GM23248 (cell line): ENCODE results near the gene UBE2N. TPM values are rescaled to one million over a fixed set of nuclear protein-coding genes. Genes with fewer than 3 reads are reported as not detected.
"Not testable (repeated sequence)": the region's sequence is repeated elsewhere in the genome, so short reads cannot be mapped to it uniquely, and the experiment has no call there.

Experiments
- DNase-seq: peaks from one replicate; pipeline ENCODE4 v3.0.0-alpha.2; 2015
- H2AFZ ChIP-seq: fragments of 200-600 bp; sonication (generic); 2 replicates; pipeline ENCODE4 v1.6.1; 2016; ENCODE audit warnings: antibody characterized with exemption
- H3F3A ChIP-seq: fragments of 200-600 bp; sonication (generic); 2 replicates; pipeline ENCODE4 v1.6.1; 2016; ENCODE audit warnings: mild to moderate bottlenecking, antibody characterized with exemption, mixed run types; ENCODE audit not compliant: insufficient read depth
- H3K27ac ChIP-seq: fragments of 200-600 bp; sonication (generic); 2 replicates; pipeline ENCODE4 v1.5.1; 2016; ENCODE audit warnings: mild to moderate bottlenecking
- H3K27me3 ChIP-seq: fragments of 200-600 bp; sonication (generic); replicated peaks from 2 replicates; pipeline ENCODE4 v1.6.1; 2016; ENCODE audit warnings: mild to moderate bottlenecking; ENCODE audit not compliant: insufficient read depth
- H3K36me3 ChIP-seq: fragments of 200-600 bp; sonication (generic); 2 replicates; pipeline ENCODE4 v1.6.1; 2016; ENCODE audit warnings: low read depth, mild to moderate bottlenecking
- H3K4me1 ChIP-seq: fragments of 200-600 bp; sonication (generic); 2 replicates; pipeline ENCODE4 v1.6.1; 2016; ENCODE audit warnings: mild to moderate bottlenecking; ENCODE audit not compliant: insufficient read depth
- H3K4me2 ChIP-seq: fragments of 200-600 bp; sonication (generic); one replicate; pipeline ENCODE4 v1.6.1; 2016; ENCODE audit warnings: mild to moderate bottlenecking; ENCODE audit not compliant: unreplicated experiment
- H3K4me3 ChIP-seq: fragments of 200-600 bp; sonication (generic); 2 replicates; pipeline ENCODE4 v1.5.1; 2016; ENCODE audit warnings: mild to moderate bottlenecking
- H3K79me2 ChIP-seq: fragments of 200-600 bp; sonication (generic); 2 replicates; pipeline ENCODE4 v1.6.1; 2016; ENCODE audit warnings: mild to moderate bottlenecking; ENCODE audit not compliant: insufficient read depth
- H3K9ac ChIP-seq: fragments of 200-600 bp; sonication (generic); 2 replicates; pipeline ENCODE4 v1.6.1; 2016; ENCODE audit warnings: mild to moderate bottlenecking
- H3K9me2 ChIP-seq: fragments of 200-600 bp; sonication (generic); 2 replicates; pipeline ENCODE4 v1.6.1; 2016; ENCODE audit warnings: mixed run types, mild to moderate bottlenecking, moderate library complexity; ENCODE audit not compliant: insufficient read depth
- H3K9me3 ChIP-seq: fragments of 200-600 bp; sonication (generic); one replicate; pipeline ENCODE4 v1.6.1; 2017; ENCODE audit warnings: low read depth
- H4K20me1 ChIP-seq: fragments of 200-600 bp; sonication (generic); 2 replicates; pipeline ENCODE4 v1.6.0; 2016; ENCODE audit not compliant: insufficient read depth
- EZH2 ChIP-seq: fragments of 200-600 bp; sonication (generic); IDR thresholded peaks from 2 replicates; pipeline ENCODE4 v1.6.1; 2018; ENCODE audit warnings: antibody characterized with exemption, mild to moderate bottlenecking; ENCODE audit not compliant: insufficient read depth, poor library complexity, severe bottlenecking
- EZH2phosphoT487 ChIP-seq: fragments of 200-600 bp; sonication (generic); IDR thresholded peaks from 2 replicates; pipeline ENCODE4 v1.6.1; 2018; ENCODE audit warnings: antibody characterized with exemption, moderate library complexity, mild to moderate bottlenecking, low read depth; ENCODE audit not compliant: insufficient read depth
- WGBS, 2 experiments: methylation state at CpG; one replicate each; pipeline ENCODE4 v1.1.6; 2015 to 2017; ENCODE audit warnings: low lambda C conversion rate in 2 of 2, low coverage in 1 of 2; ENCODE audit errors: missing lambda C conversion rate in 2 of 2; 5-methylcytosine and 5-hydroxymethylcytosine counted together
- in situ Hi-C: fragments of 300-500 bp; cut with MboI; formaldehyde crosslinking; loops from 2 replicates; pipeline ENCODE4 v1.15.0; 2020
- polyA plus RNA-seq: library from polyadenylated mRNA; unstranded; fragments of >200 nt; fragmentation: Nextera tagmentation; extraction: Ambion mirVana; gene quantifications from 2 replicates; pipeline ENCODE4 v1.2.1, GENCODE V29; 2016
- total RNA-seq: library from RNA; depleted of rRNA; stranded (reverse); fragments of >200 nt; shearing (Covaris generic); gene quantifications from 2 replicates; pipeline ENCODE4 v1.2.3, GENCODE V29; 2014

Gene UBE2N
- total and polyA plus RNA-seq, 2 experiments from 2014 or later: 104 to 175 TPM

DNA sequence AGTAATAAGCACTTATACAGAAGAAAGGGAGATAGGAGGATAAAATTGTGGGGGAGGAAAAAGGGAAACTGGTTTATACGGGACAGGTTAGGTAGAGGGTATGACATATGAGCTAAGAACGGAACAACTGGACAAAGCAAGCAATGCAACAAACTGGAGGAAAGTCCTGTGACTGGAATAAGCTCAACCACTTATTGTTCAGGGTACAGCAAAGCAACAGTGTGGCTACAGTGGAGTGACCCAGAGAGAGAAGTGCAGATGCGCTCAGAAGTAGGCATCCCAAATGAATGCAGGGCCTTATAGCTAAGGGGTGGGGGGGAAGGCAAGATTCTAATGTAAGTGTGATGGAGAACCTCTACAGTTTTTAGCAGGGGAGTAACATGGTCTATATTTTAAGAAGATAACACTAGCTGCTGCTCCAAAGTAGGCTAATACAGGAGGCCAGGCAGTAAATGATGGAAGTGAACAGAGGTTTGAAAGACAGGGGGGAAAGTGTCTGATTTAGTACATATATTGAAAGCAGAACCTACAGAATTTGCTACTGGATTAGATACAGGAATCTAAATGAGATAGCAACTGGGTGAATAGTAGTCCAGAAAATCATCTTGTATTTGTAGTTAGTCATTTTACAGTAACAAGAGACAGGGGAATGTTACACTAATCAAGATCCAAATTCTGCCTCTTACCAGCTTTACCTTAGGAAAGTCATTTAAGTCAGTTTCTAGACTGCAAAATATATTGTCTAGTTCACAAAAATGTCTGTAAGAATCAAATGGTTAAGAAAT is 3.3 kb downstream of the UBE2N start:
- Histone ChIP-seq H4K20me1 (peaks cover 38% of the 10 kb centered on the region; the same call in 1 of the 2 replicates), H3K4me2 (no peak overlapping the region)
- TF ChIP-seq EZH2 (no peak), EZH2phosphoT487 (no peak)

DNA sequence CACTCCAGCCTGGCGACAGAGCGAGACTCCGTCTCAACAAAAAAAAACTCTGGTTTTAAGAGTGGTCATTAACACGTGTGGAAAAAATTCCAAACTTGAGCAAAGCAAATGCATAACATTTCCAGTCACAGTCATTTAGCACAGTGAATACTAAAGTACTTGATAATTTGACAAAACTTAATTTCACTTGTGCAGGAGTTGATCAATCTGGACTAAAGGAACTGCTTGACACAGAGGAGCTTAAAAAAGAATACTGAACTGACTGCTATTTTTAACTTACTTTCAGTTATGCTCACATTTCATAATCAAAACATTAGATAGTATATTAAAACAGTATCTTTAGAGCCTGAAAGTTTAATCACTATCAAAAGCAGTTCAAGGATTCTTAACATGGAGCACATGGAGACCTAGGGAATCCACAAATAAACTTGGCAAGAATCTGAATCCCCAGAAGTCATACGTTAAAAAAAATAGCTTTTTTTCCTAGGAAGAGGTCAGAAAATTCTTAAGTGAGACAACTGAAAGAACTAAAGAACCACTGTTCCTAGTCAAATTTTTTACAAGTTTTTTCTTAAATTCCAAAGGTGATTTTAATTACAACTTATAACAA is 7.4 kb downstream of the UBE2N start:
- Histone ChIP-seq H3K27me3 (no peaks in the 10 kb centered on the region), H3K9me2 (no peaks in the 10 kb centered on the region), H3K4me3 (no peak overlapping the region), H2AFZ (no peak overlapping the region), H3K4me2 (peak overlapping the region; percentile 52), H3K27ac (peak overlapping the region; percentile 22), H4K20me1 (peaks cover 31% of the 10 kb centered on the region; the same call in 1 of the 2 replicates), H3K9me3 (no peaks in the 10 kb centered on the region), H3K9ac (no peak overlapping the region), H3K79me2 (peaks cover 100% of the 10 kb centered on the region), H3K36me3 (no peaks in the 10 kb centered on the region), H3K4me1 (peaks cover 33% of the 10 kb centered on the region), H3F3A (no peaks in the 10 kb centered on the region)
- no peak for TF ChIP-seq EZH2phosphoT487
- no peak for TF ChIP-seq EZH2
- DNase-seq: peak; percentile 25
- in situ Hi-C loops: no loop called here
- WGBS, 2 experiments: 52 to 53% methylated on average over 5 of the region's 5 CpGs

More for the DNA sequence above, 3.3 kb downstream of the UBE2N start:
- H3K79me2 ChIP-seq: peaks cover 82% of the 10 kb centered on the region
- no peak overlapping the region for H3K27ac ChIP-seq
- no peaks in the 10 kb centered on the region for H3K9me2 ChIP-seq
- no peaks in the 10 kb centered on the region for H3K27me3 ChIP-seq
- H3F3A ChIP-seq: peaks cover 11% of the 10 kb centered on the region
- in situ Hi-C loops: no loop called here
- no peak overlapping the region for H2AFZ ChIP-seq
- no peaks in the 10 kb centered on the region for H3K9me3 ChIP-seq
- DNase-seq: no peak
- H3K4me1 ChIP-seq: peaks cover 42% of the 10 kb centered on the region
- no peak overlapping the region for H3K9ac ChIP-seq
- 98 to 99% methylated on average over 3 of the region's 3 CpGs for WGBS, 2 experiments
- H3K36me3 ChIP-seq: no peaks in the 10 kb centered on the region
- H3K4me3 ChIP-seq: no peak overlapping the region

DNA sequence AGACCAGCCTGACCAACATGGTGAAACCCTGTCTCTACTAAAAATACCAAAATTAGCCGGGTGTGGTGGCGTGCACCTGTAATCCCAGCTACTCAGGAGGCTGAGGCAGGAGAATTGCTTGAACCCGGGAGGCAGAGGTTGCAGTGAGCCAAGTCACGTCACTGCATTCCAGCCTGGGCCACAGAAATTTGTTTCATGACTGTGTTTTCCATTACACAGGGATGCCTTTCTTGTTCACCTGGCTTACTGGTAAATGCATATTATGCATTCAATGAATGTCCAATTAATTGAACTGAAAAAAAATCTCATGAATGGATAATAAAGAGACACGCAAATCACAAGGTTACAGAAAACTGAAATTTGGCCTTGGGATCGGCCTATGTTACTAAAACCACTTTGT is 9.7 kb downstream of the UBE2N start:
- H3K4me2 ChIP-seq, DNase-seq, H2AFZ ChIP-seq, H3K9me3 ChIP-seq, H3K27me3 ChIP-seq, H3K9me2 ChIP-seq, H3K27ac ChIP-seq, H3K36me3 ChIP-seq, in situ Hi-C loops, H3K9ac ChIP-seq, H3K4me3 ChIP-seq: not testable (repeated sequence)
- WGBS, 2 experiments: 94 to 95% methylated on average over 6 of the region's 6 CpGs
- Histone ChIP-seq H3K79me2 (peaks cover 100% of the 10 kb centered on the region), H4K20me1 (peaks cover 15% of the 10 kb centered on the region; the same call in 1 of the 2 replicates), H3K4me1 (peaks cover 40% of the 10 kb centered on the region), H3F3A (peaks cover 16% of the 10 kb centered on the region)

DNA sequence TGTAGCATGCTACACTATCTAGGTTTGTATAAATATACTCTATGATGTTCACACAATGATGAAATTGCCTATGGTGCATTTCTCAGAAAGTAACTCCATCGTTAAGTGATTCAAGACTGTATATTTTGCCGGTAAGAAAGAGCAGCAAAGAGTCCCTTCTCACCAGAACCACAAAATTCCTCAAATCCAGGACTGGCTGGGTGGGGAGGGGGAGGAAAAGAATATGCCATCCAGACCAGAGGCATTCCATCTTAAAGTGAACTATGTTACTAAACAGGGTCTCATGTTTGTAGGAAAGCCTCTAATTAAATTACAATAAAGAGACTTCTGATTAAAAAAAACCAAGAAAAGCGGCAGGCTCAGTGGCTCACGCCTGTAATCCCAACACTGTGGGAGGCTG is 11.5 kb downstream of the UBE2N start:
- H3K9me2 ChIP-seq: no peaks in the 10 kb centered on the region
- no peak overlapping the region for H3K27ac ChIP-seq
- in situ Hi-C loops: no loop called here
- peaks cover 42% of the 10 kb centered on the region for H3K4me1 ChIP-seq
- peaks cover 16% of the 10 kb centered on the region for H3F3A ChIP-seq
- no peaks in the 10 kb centered on the region for H3K9me3 ChIP-seq
- no peak overlapping the region for H3K4me3 ChIP-seq
- no peaks in the 10 kb centered on the region for H3K27me3 ChIP-seq
- H3K79me2 ChIP-seq: peaks cover 100% of the 10 kb centered on the region
- no peak overlapping the region for H3K4me2 ChIP-seq
- no peak overlapping the region for H2AFZ ChIP-seq
- 61 to 63% methylated on average over 4 of the region's 4 CpGs for WGBS, 2 experiments
- TF ChIP-seq EZH2phosphoT487 (no peak), EZH2 (no peak)
- no peak overlapping the region for H3K9ac ChIP-seq
- peaks cover 14% of the 10 kb centered on the region; the same call in 1 of the 2 replicates for H4K20me1 ChIP-seq
- no peaks in the 10 kb centered on the region for H3K36me3 ChIP-seq
- no peak for DNase-seq
